Endodermal cell (in vitro differentiated cells): Measurements from ENCODE around the gene HADHB. TPM values are rescaled to one million over a fixed set of nuclear protein-coding genes. Genes with fewer than 3 reads are reported as not detected.

Experiments
- DNase-seq: peaks from one replicate; pipeline ENCODE4 v3.0.0-alpha.2; 2017
- H3K27ac ChIP-seq: 2 replicates; pipeline ENCODE4 v1.5.1; 2013; ENCODE audit warnings: mild to moderate bottlenecking, low read depth, low read length, moderate library complexity
- H3K27me3 ChIP-seq: 2 replicates; pipeline ENCODE4 v1.6.1; 2013; ENCODE audit warnings: mild to moderate bottlenecking, low read length, moderate library complexity; ENCODE audit not compliant: insufficient read depth, control insufficient read depth, poor library complexity, severe bottlenecking
- H3K36me3 ChIP-seq: 2 replicates; pipeline ENCODE4 v1.7.0; 2013; ENCODE audit warnings: mild to moderate bottlenecking, low read length, moderate library complexity; ENCODE audit not compliant: control insufficient read depth, insufficient read depth
- H3K4me1 ChIP-seq: one replicate; pipeline ENCODE4 v1.7.0; 2013; ENCODE audit warnings: low read length; ENCODE audit not compliant: control insufficient read depth, insufficient read depth
- H3K4me3 ChIP-seq: 2 replicates; pipeline ENCODE4 v1.5.1; 2013; ENCODE audit warnings: mild to moderate bottlenecking, low read length, moderate library complexity
- H3K9ac ChIP-seq: 2 replicates; pipeline ENCODE4 v1.6.1; 2013; ENCODE audit warnings: mild to moderate bottlenecking, low read length, moderate library complexity; ENCODE audit not compliant: poor library complexity, severe bottlenecking; ENCODE audit errors: extremely low read depth
- H3K9me3 ChIP-seq: 2 replicates; pipeline ENCODE4 v1.6.1; 2013; ENCODE audit warnings: mild to moderate bottlenecking, low read length, moderate library complexity; ENCODE audit not compliant: control insufficient read depth
- H3K27ac Mint-ChIP-seq: 2 replicates; pipeline ENCODE4 v1.8.0; 2020; ENCODE audit warnings: mixed read lengths
- H3K27me3 Mint-ChIP-seq: 2 replicates; pipeline ENCODE4 v1.8.0; 2021; ENCODE audit warnings: mild to moderate bottlenecking, mixed read lengths; ENCODE audit not compliant: insufficient read depth
- H3K36me3 Mint-ChIP-seq: 2 replicates; pipeline ENCODE4 v1.8.0; 2020; ENCODE audit warnings: low read depth, mixed read lengths
- H3K4me1 Mint-ChIP-seq: 2 replicates; pipeline ENCODE4 v1.8.0; 2020; ENCODE audit warnings: mixed read lengths
- H3K4me3 Mint-ChIP-seq: 2 replicates; pipeline ENCODE4 v1.8.0; 2020; ENCODE audit warnings: mild to moderate bottlenecking, moderate library complexity, mixed read lengths
- H3K9me3 Mint-ChIP-seq: 2 replicates; pipeline ENCODE4 v1.8.0; 2020; ENCODE audit warnings: mild to moderate bottlenecking, mixed read lengths
- CTCF ChIP-seq: fragments of 200-600 bp; sonication (generic); conservative IDR thresholded peaks from 2 replicates; pipeline ENCODE4 v1.5.0; 2021; ENCODE audit warnings: antibody characterized with exemption, mild to moderate bottlenecking
- WGBS, 2 experiments: methylation state at CpG; one replicate each; pipeline versions ENCODE4 v1.1.5 to v1.1.7; 2013; ENCODE audit warnings: missing lambda C conversion rate in 2 of 2, mixed read lengths in 1 of 2; ENCODE audit not compliant: insufficient coverage in 1 of 2, insufficient read length in 1 of 2; 5-methylcytosine and 5-hydroxymethylcytosine counted together
- total RNA-seq, 2 donors: library from RNA; stranded (reverse); fragmentation: NEBNext Ultra II Directional in 1 of 2; extraction: Animal tissue kit (Norgen Biotek cat#: 25700) in 1 of 2; gene quantifications; 2 replicates in 1 of 2; 3 replicates in 1 of 2; pipeline ENCODE4 v1.2.1, GENCODE V29; 2021

HADHB gene
- total RNA-seq, 2 donors from 2014 or later, result 37.8 to 41.0 TPM

GRCh38 chr2:26230806-26231205, 13.9 kb upstream of the HADHB start:
- no peak for DNase-seq
- peaks cover 26% of the 10 kb centered on the region for H3K9me3 ChIP-seq
- H3K9ac ChIP-seq, result no peak overlapping the region
- no peaks in the 10 kb centered on the region for H3K4me1 ChIP-seq
- H3K4me3 ChIP-seq, result no peak overlapping the region
- 96% methylated on average over 2 of the region's 2 CpGs; no CpG with 5 or more reads in 1 of the 2 experiments for WGBS, 2 experiments
- Mint-ChIP-seq H3K4me3 (no peak overlapping the region), H3K4me1 (peaks cover 3% of the 10 kb centered on the region), H3K27ac (no peak overlapping the region), H3K27me3 (no peaks in the 10 kb centered on the region), H3K9me3 (peaks cover 19% of the 10 kb centered on the region), H3K36me3 (peaks cover 86% of the 10 kb centered on the region)
- no peaks in the 10 kb centered on the region for H3K27me3 ChIP-seq
- no peak overlapping the region for H3K27ac ChIP-seq
- peaks cover 95% of the 10 kb centered on the region for H3K36me3 ChIP-seq
- no peak for TF ChIP-seq CTCF

- peaks cover 59% of the 10 kb centered on the region for H3K36me3 Mint-ChIP-seq
- no peaks in the 10 kb centered on the region for H3K27me3 Mint-ChIP-seq
- H3K4me1 Mint-ChIP-seq, result peaks cover 11% of the 10 kb centered on the region
- Histone ChIP-seq H3K9me3 (peaks cover 6% of the 10 kb centered on the region), H3K4me1 (peaks cover 1% of the 10 kb centered on the region), H3K9ac (no peak overlapping the region), H3K36me3 (peaks cover 83% of the 10 kb centered on the region), H3K4me3 (no peak overlapping the region), H3K27ac (no peak overlapping the region), H3K27me3 (no peaks in the 10 kb centered on the region)
- TF ChIP-seq CTCF, result peak; percentile 56
- H3K4me3 Mint-ChIP-seq, result no peak overlapping the region
- no peak overlapping the region for H3K27ac Mint-ChIP-seq
- 89 to 90% methylated on average over 8 to 9 of the region's 9 CpGs for WGBS, 2 experiments
- no peak for DNase-seq
- H3K9me3 Mint-ChIP-seq, result no peaks in the 10 kb centered on the region
Measured at GRCh38 chr2:26235089-26235488, 9.7 kb upstream of the HADHB start.

DNA sequence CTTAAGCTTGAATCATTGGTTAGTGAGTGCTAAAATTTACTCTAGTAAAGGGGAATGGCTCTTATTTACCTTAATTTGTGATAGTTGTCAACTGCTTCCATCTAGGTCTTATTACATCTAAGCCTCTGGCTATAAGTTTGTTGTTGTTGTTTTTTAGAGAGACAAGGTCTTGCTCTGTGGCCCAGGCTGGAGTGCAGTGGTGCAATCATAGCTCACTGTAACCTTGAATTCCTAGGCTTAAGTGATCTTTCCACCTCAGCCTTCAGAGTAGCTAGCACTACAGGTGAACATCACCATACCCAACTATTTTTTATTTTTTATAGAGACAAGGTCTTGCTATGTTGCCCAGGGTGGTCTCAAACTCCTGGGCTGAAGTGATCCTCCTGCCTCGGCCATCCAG, 6.9 kb upstream of the HADHB start:
- DNase-seq, result no peak
- Mint-ChIP-seq H3K9me3 (no peaks in the 10 kb centered on the region), H3K27me3 (no peaks in the 10 kb centered on the region), H3K4me1 (peaks cover 27% of the 10 kb centered on the region), H3K27ac (no peak overlapping the region), H3K36me3 (peaks cover 42% of the 10 kb centered on the region), H3K4me3 (no peak overlapping the region)
- Histone ChIP-seq H3K36me3 (peaks cover 58% of the 10 kb centered on the region), H3K4me1 (peaks cover 3% of the 10 kb centered on the region), H3K27me3 (no peaks in the 10 kb centered on the region), H3K9ac (no peak overlapping the region), H3K9me3 (peaks cover 6% of the 10 kb centered on the region), H3K27ac (no peak overlapping the region), H3K4me3 (no peak overlapping the region)
- 86 to 91% methylated on average over 1 of the region's 1 CpG for WGBS, 2 experiments
- no peak for TF ChIP-seq CTCF
